Measurements from ENCODE around the gene SLC4A7. TPM values are rescaled to one million over a fixed set of nuclear protein-coding genes. Genes with fewer than 3 reads are reported as not detected.

SLC4A7 gene
- total and polyA plus RNA-seq, 9 of the 15 experiments (the other 6 are each of a cell fraction or from before 2014, with no cell fraction given): 1.7 to 13.6 (median 8.0) TPM

- Histone ChIP-seq H3K9me1 (ENCODE audit: control insufficient read depth, insufficient read depth, low read length) (no peaks in the 10 kb centered on the region), H3K27me3 (ENCODE audit: control insufficient read depth in 2 of 2, insufficient read depth in 2 of 2, low read length in 2 of 2) (no peaks in the 10 kb centered on the region), H3K9ac (ENCODE audit: insufficient read depth in 1 of 2, low read depth in 2 of 2, low read length in 2 of 2) (no peak overlapping the region), H3K79me2 (ENCODE audit: control insufficient read depth, insufficient read depth, low read length) (no peaks in the 10 kb centered on the region; the same call in 2 of the 3 replicates), H4K20me1 (replicated peaks; ENCODE audit: control insufficient read depth, insufficient read depth, low read length) (no peaks in the 10 kb centered on the region), H3K36me3 (ENCODE audit: control insufficient read depth, insufficient read depth, low read length) (no peaks in the 10 kb centered on the region), H3K4me3 (no peak overlapping the region), H2AFZ (ENCODE audit: low read depth, low read length) (no peak overlapping the region), H3K9me3 (replicated peaks; ENCODE audit: control insufficient read depth, insufficient read depth, low read depth, low read length) (no peaks in the 10 kb centered on the region), H3K4me1 (replicated peaks in 1 of 2; ENCODE audit: control insufficient read depth in 2 of 2, insufficient read depth in 2 of 2, low read length in 2 of 2) (no peaks in the 10 kb centered on the region), H3K27ac (ENCODE audit: extremely low read depth, low read depth, low read length) (no peak overlapping the region), H3K4me2 (ENCODE audit: insufficient read depth, low read length) (no peak overlapping the region)
- FAIRE-seq: no peak
- in situ Hi-C loops (cut with MboI): no loop called here
- no peak for ATAC-seq
- intact Hi-C loops (cut with micrococcal nuclease): no loop called here
- BruUV-seq (replicated peaks): no TSS peak
- ChIA-PET CTCF (ENCODE audit: low intra/inter-chr PET ratio) (no interaction called here), POLR2A (no interaction called here)
- WGBS (ENCODE audit: insufficient coverage, low coverage, missing lambda C conversion rate): 11% methylated on average over 2 of the region's 2 CpGs
- DNase-seq (ENCODE audit: extremely low read depth in 1 of 4, low spot score in 3 of 4): no peak
- TF ChIP-seq KLF13 (tag; IDR thresholded peaks at IDR 0.05; ENCODE audit: borderline replicate concordance, low read depth) (no peak), CBX2 (IDR thresholded peaks at IDR 0.05; ENCODE audit: insufficient read depth, low read length, poor library complexity, severe bottlenecking) (no peak), TFE3 (CRISPR knock-in tag; IDR thresholded peaks at IDR 0.05) (no peak), RFX7 (CRISPR knock-in tag; IDR thresholded peaks at IDR 0.05) (no peak), ZNF57 (CRISPR knock-in tag; IDR thresholded peaks at IDR 0.05) (no peak), ZNF212 (CRISPR knock-in tag; IDR thresholded peaks at IDR 0.05) (no peak), ZNF174 (CRISPR knock-in tag; IDR thresholded peaks at IDR 0.05) (no peak), MLLT1 (IDR thresholded peaks at IDR 0.05) (no peak), CTBP1 (IDR thresholded peaks at IDR 0.05; ENCODE audit: borderline replicate concordance) (no peak), MIER1 (IDR thresholded peaks at IDR 0.05; ENCODE audit: low read depth) (no peak), ZNF436 (CRISPR knock-in tag; IDR thresholded peaks at IDR 0.05) (no peak), ZNF76 (CRISPR knock-in tag; IDR thresholded peaks at IDR 0.05; ENCODE audit: borderline replicate concordance) (no peak), BHLHE40 (IDR thresholded peaks at IDR 0.05; ENCODE audit: low read length) (no peak), NFRKB (IDR thresholded peaks at IDR 0.05; ENCODE audit: low read depth) (no peak), ZNF668 (CRISPR knock-in tag; IDR thresholded peaks at IDR 0.05) (no peak), ARID1B (IDR thresholded peaks at IDR 0.05) (no peak), ZNF143 (CRISPR knock-in tag; IDR thresholded peaks at IDR 0.05) (no peak)
- TF ChIP-seq, protein P1, sequence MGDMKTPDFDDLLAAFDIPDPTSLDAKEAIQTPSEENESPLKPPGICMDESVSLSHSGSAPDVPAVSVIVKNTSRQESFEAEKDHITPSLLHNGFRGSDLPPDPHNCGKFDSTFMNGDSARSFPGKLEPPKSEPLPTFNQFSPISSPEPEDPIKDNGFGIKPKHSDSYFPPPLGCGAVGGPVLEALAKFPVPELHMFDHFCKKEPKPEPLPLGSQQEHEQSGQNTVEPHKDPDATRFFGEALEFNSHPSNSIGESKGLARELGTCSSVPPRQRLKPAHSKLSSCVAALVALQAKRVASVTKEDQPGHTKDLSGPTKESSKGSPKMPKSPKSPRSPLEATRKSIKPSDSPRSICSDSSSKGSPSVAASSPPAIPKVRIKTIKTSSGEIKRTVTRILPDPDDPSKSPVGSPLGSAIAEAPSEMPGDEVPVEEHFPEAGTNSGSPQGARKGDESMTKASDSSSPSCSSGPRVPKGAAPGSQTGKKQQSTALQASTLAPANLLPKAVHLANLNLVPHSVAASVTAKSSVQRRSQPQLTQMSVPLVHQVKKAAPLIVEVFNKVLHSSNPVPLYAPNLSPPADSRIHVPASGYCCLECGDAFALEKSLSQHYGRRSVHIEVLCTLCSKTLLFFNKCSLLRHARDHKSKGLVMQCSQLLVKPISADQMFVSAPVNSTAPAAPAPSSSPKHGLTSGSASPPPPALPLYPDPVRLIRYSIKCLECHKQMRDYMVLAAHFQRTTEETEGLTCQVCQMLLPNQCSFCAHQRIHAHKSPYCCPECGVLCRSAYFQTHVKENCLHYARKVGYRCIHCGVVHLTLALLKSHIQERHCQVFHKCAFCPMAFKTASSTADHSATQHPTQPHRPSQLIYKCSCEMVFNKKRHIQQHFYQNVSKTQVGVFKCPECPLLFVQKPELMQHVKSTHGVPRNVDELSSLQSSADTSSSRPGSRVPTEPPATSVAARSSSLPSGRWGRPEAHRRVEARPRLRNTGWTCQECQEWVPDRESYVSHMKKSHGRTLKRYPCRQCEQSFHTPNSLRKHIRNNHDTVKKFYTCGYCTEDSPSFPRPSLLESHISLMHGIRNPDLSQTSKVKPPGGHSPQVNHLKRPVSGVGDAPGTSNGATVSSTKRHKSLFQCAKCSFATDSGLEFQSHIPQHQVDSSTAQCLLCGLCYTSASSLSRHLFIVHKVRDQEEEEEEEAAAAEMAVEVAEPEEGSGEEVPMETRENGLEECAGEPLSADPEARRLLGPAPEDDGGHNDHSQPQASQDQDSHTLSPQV (IDR thresholded peaks at IDR 0.05): no peak
These were observed 4.6 kb upstream of the SLC4A7 start for GRCh38 chr3:27488821-27489220.
